OCI-LY3 (cell line): Measurements from ENCODE around the gene RAB4B.

Experiments
- H2AFZ ChIP-seq: fragments of 200-600, 300-600 bp; shearing (Covaris generic); 2 replicates; pipeline ENCODE4 v1.6.0; 2014; ENCODE audit warnings: antibody characterized with exemption, low read depth, low read length
- H3K27ac ChIP-seq: fragments of 200-600, 300-600 bp; sonication (generic); 2 replicates; pipeline ENCODE4 v1.5.1; 2014; ENCODE audit warnings: mild to moderate bottlenecking, low read length, moderate library complexity, mixed read lengths
- H3K27me3 ChIP-seq: fragments of 200-600, 300-600 bp; sonication (generic); 2 replicates; pipeline ENCODE4 v1.6.1; 2014; ENCODE audit warnings: low read depth, low read length, mixed read lengths
- H3K36me3 ChIP-seq: fragments of 200-600, 300-600 bp; sonication (generic); replicated peaks from 2 replicates; pipeline ENCODE3; 2014; ENCODE audit warnings: low read depth, low read length, mixed read lengths
- H3K4me1 ChIP-seq: fragments of 300-600, 200-600 bp; sonication (generic); 2 replicates; pipeline ENCODE4 v1.6.1; 2014; ENCODE audit warnings: low read length, mixed read lengths
- H3K4me2 ChIP-seq: fragments of 200-600, 300-600 bp; sonication (generic); 2 replicates; pipeline ENCODE4 v1.6.1; 2014; ENCODE audit warnings: low read length, mixed read lengths
- H3K4me3 ChIP-seq: fragments of 300-600, 200-600 bp; sonication (generic); 2 replicates; pipeline ENCODE4 v1.5.1; 2014; ENCODE audit warnings: antibody characterized with exemption, mild to moderate bottlenecking, low read length, moderate library complexity
- H3K79me2 ChIP-seq: fragments of 300-600, 200-600 bp; shearing (Covaris generic); 2 replicates; pipeline ENCODE4 v1.6.1; 2014; ENCODE audit warnings: mild to moderate bottlenecking, low read length, mixed read lengths
- H3K9ac ChIP-seq: fragments of 300-600, 200-600 bp; shearing (Covaris generic); 2 replicates; pipeline ENCODE4 v1.6.0; 2014; ENCODE audit warnings: mild to moderate bottlenecking, low read length, moderate library complexity
- H3K9me3 ChIP-seq: fragments of 200-600, 300-600 bp; shearing (Covaris generic); 2 replicates; pipeline ENCODE4 v1.6.1; 2014; ENCODE audit warnings: low read length, mixed read lengths; ENCODE audit not compliant: insufficient read depth
- H4K20me1 ChIP-seq: fragments of 200-600, 300-600 bp; sonication (generic); 2 replicates; pipeline ENCODE4 v1.6.1; 2016; ENCODE audit warnings: low read length, mixed read lengths; ENCODE audit not compliant: insufficient read depth
- CTCF ChIP-seq: fragments of 200-600, 300-600 bp; sonication (generic); IDR thresholded peaks from 2 replicates; pipeline ENCODE4 v1.5.1; 2014; ENCODE audit warnings: antibody characterized with exemption, low read length, low read depth
- EZH2phosphoT487 ChIP-seq: fragments of 200-600 bp; shearing (Covaris generic); IDR thresholded peaks from 2 replicates; pipeline ENCODE4 v1.6.1; 2018; ENCODE audit warnings: antibody characterized with exemption, mixed run types, low read depth

The RAB4B gene

DNA sequence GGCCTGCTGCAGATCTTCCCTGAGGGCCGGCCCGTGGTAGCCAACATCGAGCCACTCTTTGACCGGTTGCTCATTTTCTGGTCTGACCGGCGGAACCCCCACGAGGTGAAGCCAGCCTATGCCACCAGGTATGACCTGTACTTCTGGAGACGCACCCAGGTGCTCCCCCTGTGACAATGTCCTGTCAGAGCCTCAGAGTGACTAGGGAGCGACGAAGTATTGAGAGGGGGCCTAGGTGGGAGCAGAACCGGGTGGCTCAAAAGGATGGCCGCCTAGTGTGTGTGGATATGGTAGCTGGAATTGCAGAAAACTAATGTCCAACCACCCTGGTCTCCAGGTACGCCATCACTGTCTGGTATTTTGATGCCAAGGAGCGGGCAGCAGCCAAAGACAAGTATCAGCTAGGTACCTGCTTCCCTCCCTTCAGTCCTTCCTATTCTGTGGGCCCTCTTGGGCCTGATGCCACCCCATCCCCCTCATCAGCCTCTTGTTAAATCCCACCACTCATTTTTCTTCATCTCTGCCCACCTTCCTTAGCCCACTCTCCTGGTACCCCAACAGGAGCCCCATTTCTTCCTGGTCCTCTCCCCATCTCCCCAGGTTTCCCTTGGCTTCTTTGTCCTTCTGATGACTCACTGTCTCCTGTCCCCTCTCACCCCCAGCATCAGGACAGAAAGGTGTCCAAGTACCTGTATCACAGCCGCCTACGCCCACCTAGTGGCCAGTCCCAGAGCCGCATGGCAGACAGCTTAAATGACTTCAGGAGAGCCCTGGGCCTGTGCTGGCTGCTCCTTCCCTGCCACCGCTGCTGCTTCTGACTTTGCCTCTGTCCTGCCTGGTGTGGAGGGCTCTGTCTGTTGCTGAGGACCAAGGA is 29.3 kb downstream of the RAB4B start:
- Histone ChIP-seq H3K36me3 (peaks cover 62% of the 10 kb centered on the region), H3K4me2 (no peak overlapping the region), H3K79me2 (peaks cover 48% of the 10 kb centered on the region), H3K4me3 (no peak overlapping the region), H3K27me3 (no peaks in the 10 kb centered on the region), H3K9ac (no peak overlapping the region), H3K4me1 (peaks cover 30% of the 10 kb centered on the region), H3K27ac (no peak overlapping the region), H3K9me3 (no peaks in the 10 kb centered on the region), H4K20me1 (peaks cover 73% of the 10 kb centered on the region), H2AFZ (no peak overlapping the region)
- TF ChIP-seq EZH2phosphoT487 = no peak
- TF ChIP-seq CTCF = peak; percentile 39

- H3K36me3 ChIP-seq = peaks cover 60% of the 10 kb centered on the region
- H3K27ac ChIP-seq = no peak overlapping the region
- no peak for TF ChIP-seq EZH2phosphoT487
- no peak for TF ChIP-seq CTCF
- no peak overlapping the region for H3K9ac ChIP-seq
- no peak overlapping the region for H3K4me2 ChIP-seq
- peaks cover 25% of the 10 kb centered on the region for H3K4me1 ChIP-seq
- H3K79me2 ChIP-seq = peaks cover 42% of the 10 kb centered on the region
- H3K27me3 ChIP-seq = no peaks in the 10 kb centered on the region
- no peak overlapping the region for H3K4me3 ChIP-seq
- H3K9me3 ChIP-seq = no peaks in the 10 kb centered on the region
- peaks cover 67% of the 10 kb centered on the region for H4K20me1 ChIP-seq
- H2AFZ ChIP-seq = no peak overlapping the region
Measured at GRCh38 chr19:40808021-40808325, 29.9 kb downstream of the RAB4B start.

GRCh38 chr19:40808497-40808896 is 30.4 kb downstream of the RAB4B start:
- Histone ChIP-seq H3K36me3 (peaks cover 57% of the 10 kb centered on the region), H3K9ac (no peak overlapping the region), H3K27me3 (no peaks in the 10 kb centered on the region), H4K20me1 (peaks cover 62% of the 10 kb centered on the region), H3K79me2 (peaks cover 36% of the 10 kb centered on the region), H2AFZ (no peak overlapping the region), H3K4me3 (no peak overlapping the region), H3K9me3 (no peaks in the 10 kb centered on the region), H3K4me1 (peaks cover 19% of the 10 kb centered on the region), H3K4me2 (no peak overlapping the region), H3K27ac (no peak overlapping the region)
- TF ChIP-seq CTCF = no peak
- no peak for TF ChIP-seq EZH2phosphoT487

DNA sequence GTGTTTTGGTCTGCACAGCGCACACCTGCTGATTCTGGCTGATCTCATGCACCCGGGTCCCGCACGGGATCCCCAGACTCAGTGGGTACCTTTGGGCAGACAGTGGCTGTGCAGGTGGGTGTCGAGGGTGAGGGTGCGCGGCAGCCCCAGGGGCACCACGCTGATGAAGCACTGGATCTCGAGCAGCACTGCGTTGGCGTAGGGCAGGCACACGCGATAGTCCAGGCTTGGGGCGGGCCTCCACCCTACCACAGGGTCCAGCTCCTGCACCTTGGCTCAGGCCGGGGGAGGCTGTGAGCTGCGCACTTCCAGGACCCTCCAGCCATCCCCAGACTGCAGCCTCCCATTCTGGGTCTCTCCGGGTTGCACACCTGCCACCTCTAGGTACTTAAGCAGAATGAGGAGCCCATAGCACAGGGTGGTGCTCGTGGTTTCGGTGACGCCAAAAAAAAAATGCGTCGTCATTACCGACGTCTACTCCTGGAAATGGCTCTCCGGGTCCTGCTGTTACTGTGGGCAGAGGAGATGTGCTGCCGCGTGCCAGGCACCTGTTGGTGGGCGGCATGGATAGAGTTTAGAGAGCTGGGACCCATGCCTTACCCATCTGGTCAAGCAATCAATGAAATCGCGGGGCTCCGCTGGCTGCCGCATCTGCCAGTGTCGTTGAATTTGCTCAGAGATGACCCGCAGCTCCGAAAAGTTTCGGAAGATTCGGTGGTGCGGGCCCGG is 31.5 kb downstream of the RAB4B start:
- no peak overlapping the region for H3K4me2 ChIP-seq
- no peaks in the 10 kb centered on the region for H3K9me3 ChIP-seq
- H3K79me2 ChIP-seq = peaks cover 26% of the 10 kb centered on the region
- TF ChIP-seq EZH2phosphoT487 = no peak
- TF ChIP-seq CTCF = no peak
- H3K27ac ChIP-seq = no peak overlapping the region
- H3K4me3 ChIP-seq = no peak overlapping the region
- peaks cover 49% of the 10 kb centered on the region for H3K36me3 ChIP-seq
- no peak overlapping the region for H3K9ac ChIP-seq
- peaks cover 9% of the 10 kb centered on the region; the same call in 1 of the 2 replicates for H3K4me1 ChIP-seq
- peaks cover 52% of the 10 kb centered on the region for H4K20me1 ChIP-seq
- peaks cover 8% of the 10 kb centered on the region; the same call in 1 of the 2 replicates for H3K27me3 ChIP-seq
- no peak overlapping the region for H2AFZ ChIP-seq
